GM12878 (cell line): ENCODE data around the gene TOM1L2. TPM values are rescaled to one million over a fixed set of nuclear protein-coding genes. Genes with fewer than 3 reads are reported as not detected.

Source experiments
- ATAC-seq: fragments of 200-7000 bp; cut with Tn5 transposase; 3 replicates; pipeline ENCODE4 v1.9.1; 2020; ENCODE audit warnings: mild to moderate bottlenecking, moderate library complexity
- BruUV-seq: library from RNA; stranded (reverse); fragments of 400-500 nt; replicated peaks from 2 replicates; lab custom pipeline; 2021; lab: Mats Ljungman, UMichigan
- CTCF ChIA-PET: fragments of 300-600 bp; sonication (Branson Sonifier 250); formaldehyde crosslinking; extraction: SDS; loops from one replicate; lab custom pipeline; 2021; ENCODE audit warnings: inconsistent platforms; lab: Yijun Ruan, JAX
- POLR2A ChIA-PET: fragments of 350-600 bp; formaldehyde crosslinking; extraction: SDS; loops from one replicate; lab custom pipeline; 2021; ENCODE audit warnings: inconsistent platforms; lab: Charles Lee
- RAD21 ChIA-PET: fragments of 300-600 bp; sonication (Branson Sonifier 250); formaldehyde crosslinking; loops from one replicate; lab custom pipeline; 2023; ENCODE audit warnings: antibody characterized with exemption; ENCODE audit not compliant: unreplicated experiment; lab: Charles Lee
- SMC1A ChIA-PET: fragments of 300-600 bp; sonication (Branson Sonifier 250); formaldehyde crosslinking; loops from one replicate; lab custom pipeline; 2023; ENCODE audit not compliant: unreplicated experiment, uncharacterized antibody; lab: Charles Lee
- DNase-seq: peaks from one replicate; pipeline ENCODE4 v3.0.0-alpha.2; 2011; ENCODE audit warnings: low read depth, low spot score
- FAIRE-seq: peaks from 3 replicates; lab custom pipeline; 2011; peaks lifted over from hg19 to GRCh38; lab: Jason Lieb, UNC
- H2AFZ ChIP-seq: 2 replicates; pipeline ENCODE4 v1.6.0; 2011; ENCODE audit warnings: low read depth, low read length, control low read depth; ENCODE audit not compliant: control insufficient read depth
- H3K27ac ChIP-seq: 2 replicates; pipeline ENCODE4 v1.5.1; 2011; ENCODE audit warnings: control low read depth; ENCODE audit not compliant: control insufficient read depth, insufficient read depth
- H3K27me3 ChIP-seq, 2 experiments: replicated peaks in 1 of 2; 2 replicates each; pipeline versions ENCODE4 v1.6.0 to v1.6.1; 2011; ENCODE audit warnings: low read length in 1 of 2; ENCODE audit not compliant: control insufficient read depth in 2 of 2, insufficient read depth in 2 of 2
- H3K36me3 ChIP-seq, 2 experiments: 2 replicates each; pipeline ENCODE4 v1.5.1; 2011; ENCODE audit warnings: low read length in 1 of 2; ENCODE audit not compliant: control insufficient read depth in 2 of 2, insufficient read depth in 2 of 2
- H3K4me1 ChIP-seq: 2 replicates; pipeline ENCODE4 v1.6.1; 2011; ENCODE audit warnings: mild to moderate bottlenecking, low read length, moderate library complexity, mixed read lengths; ENCODE audit not compliant: control insufficient read depth, insufficient read depth
- H3K4me2 ChIP-seq: 2 replicates; pipeline ENCODE4 v1.6.0; 2011; ENCODE audit warnings: control low read depth; ENCODE audit not compliant: control insufficient read depth, insufficient read depth
- H3K4me3 ChIP-seq: fragments of 200-600 bp; sonication (generic); 2 replicates; pipeline ENCODE4 v1.5.1; 2016
- H3K79me2 ChIP-seq: 2 replicates; pipeline ENCODE4 v1.6.0; 2011; ENCODE audit warnings: low read length; ENCODE audit not compliant: control insufficient read depth, insufficient read depth
- H3K9ac ChIP-seq: 2 replicates; pipeline ENCODE4 v1.8.0; 2011; ENCODE audit warnings: low read length, control low read depth, mixed read lengths; ENCODE audit not compliant: control insufficient read depth, insufficient read depth
- H3K9me3 ChIP-seq: replicated peaks from 3 replicates; pipeline ENCODE4 v1.5.1; 2011; ENCODE audit warnings: mild to moderate bottlenecking, low read length; ENCODE audit not compliant: control insufficient read depth, insufficient read depth
- H4K20me1 ChIP-seq: 2 replicates; pipeline ENCODE4 v1.6.0; 2011; ENCODE audit not compliant: control insufficient read depth, insufficient read depth
- HCFC1 ChIP-seq: fragments of 150-350 bp; IDR thresholded peaks from 2 replicates; pipeline ENCODE4 v1.6.1; 2014; ENCODE audit warnings: low read length
- PKNOX1 ChIP-seq: fragments of 450-650 bp; IDR thresholded peaks from 2 replicates; pipeline ENCODE4 v1.6.1; 2016; ENCODE audit warnings: mild to moderate bottlenecking
- ZBED1 ChIP-seq: IDR thresholded peaks from 2 replicates; pipeline ENCODE4 v1.6.1; 2016; ENCODE audit warnings: borderline replicate concordance
- ZNF207 ChIP-seq: fragments of 450-650 bp; IDR thresholded peaks from 2 replicates; pipeline ENCODE4 v1.6.1; 2014; ENCODE audit warnings: antibody characterized with exemption, mild to moderate bottlenecking, borderline replicate concordance
- WGBS: methylation state at CpG from one replicate; pipeline ENCODE4 v1.1.6; 2016; ENCODE audit warnings: low lambda C conversion rate; ENCODE audit not compliant: insufficient replicate concordance, insufficient coverage; ENCODE audit errors: missing lambda C conversion rate; 5-methylcytosine and 5-hydroxymethylcytosine counted together
- in situ Hi-C: fragments of 300-500 bp; cut with MboI; formaldehyde crosslinking; loops from 9 replicates; pipeline ENCODE4 v1.14.3; 2018; ENCODE audit warnings: mixed read lengths
- intact Hi-C: fragments of 100-400 bp; cut with micrococcal nuclease; formaldehyde crosslinking; loops from one replicate; pipeline ENCODE4 v1.14.2; 2022; ENCODE audit not compliant: unreplicated experiment
- polyA plus RNA-seq, 11 experiments: library from polyadenylated mRNA; depleted of rRNA in 4 of 11; unstranded in 6 of 11; stranded (reverse) in 5 of 11; fragments of >200 nt; fragmentation: Nextera tagmentation in 4 of 11; fragmentation: Illumina TruSeq in 1 of 11; extraction: Ambion mirVana in 4 of 11; extraction: Trizol in 1 of 11; gene quantifications; 1 replicate in 1 of 11; 2 replicates in 10 of 11; pipeline versions ENCODE4 v1.2.1 to v1.2.3, GENCODE V29; 2011 to 2016; ENCODE audit warnings: inconsistent platforms in 2 of 11, missing spikeins in 2 of 11, low read depth in 1 of 11
- total RNA-seq, 4 experiments: library from RNA; depleted of rRNA in 3 of 4; stranded (reverse); fragments of >200 nt in 3 of 4; fragmentation: Illumina TruSeq in 1 of 4; extraction: Trizol in 1 of 4; gene quantifications; 2 replicates each; pipeline versions ENCODE4 v1.2.1 to v1.2.3, GENCODE V29; 2013 to 2021

Gene TOM1L2
- total and polyA plus RNA-seq, 10 of the 15 experiments (the other 5 are each of a cell fraction or from before 2014, with no cell fraction given): 0.19 to 19.2 (median 8.1) TPM

- Histone ChIP-seq H3K9ac (no peak overlapping the region), H3K27ac (no peak overlapping the region), H3K79me2 (no peaks in the 10 kb centered on the region), H4K20me1 (no peaks in the 10 kb centered on the region), H3K27me3 (no peaks in the 10 kb centered on the region), H3K4me2 (no peak overlapping the region), H2AFZ (no peak overlapping the region), H3K4me1 (peaks cover 3% of the 10 kb centered on the region), H3K4me3 (no peak overlapping the region), H3K9me3 (no peaks in the 10 kb centered on the region), H3K36me3 (peaks cover 0 to 2% of the 10 kb centered on the region in 2 experiments; a peak in 2 of 4 replicates)
- intact Hi-C loops: loop anchor here (5.0 kb wide), 1 partner anchor 48 kb away; no protein-coding TSS in a partner anchor
- CTCF ChIA-PET: interaction anchor here (0.7 to 2.3 kb wide), 4 partner anchors 15 to 242 kb away, joined by 3 to 17 read pairs (median 4); no protein-coding TSS in a partner anchor
- RAD21 ChIA-PET: interaction anchor here (1.1 kb wide), 1 partner anchor 34 kb away, joined by 5 read pairs; no protein-coding TSS in a partner anchor
- in situ Hi-C loops: no loop called here
- WGBS: 90% methylated on average over 16 of the region's 16 CpGs
- DNase-seq (no peak), ATAC-seq (no peak), FAIRE-seq (no peak)
- POLR2A ChIA-PET: no interaction called here
- TF ChIP-seq ZBED1 (no peak), ZNF207 (no peak), PKNOX1 (no peak), HCFC1 (no peak)
- SMC1A ChIA-PET: interaction anchor here (1.2 to 1.8 kb wide), 4 partner anchors 12 to 151 kb away, joined by 3 to 5 read pairs (median 4); no protein-coding TSS in a partner anchor
- no TSS peak for BruUV-seq
Measured at GRCh38 chr17:17884391-17885357, 87.5 kb downstream of the TOM1L2 start.
